Left ventricle myocardium inferior (tissue), 1 donor: ENCODE results near the gene RAF1. TPM values are rescaled to one million over a fixed set of nuclear protein-coding genes. Genes with fewer than 3 reads are reported as not detected.
A peak's percentile ranks its signal among the peaks of the same experiment; 100 is the strongest.

Source experiments
- DNase-seq: peaks from one replicate; pipeline ENCODE4 v3.0.0-alpha.2; 2020
- H3K27ac ChIP-seq: fragments of 200-600 bp; replicated peaks from 2 replicates; pipeline ENCODE4 v1.8.0; 2021
- H3K27me3 ChIP-seq: fragments of 200-600 bp; 2 replicates; pipeline ENCODE4 v1.8.0; 2021; ENCODE audit warnings: low read depth
- H3K36me3 ChIP-seq: fragments of 200-600 bp; 2 replicates; pipeline ENCODE4 v1.8.0; 2021
- H3K4me1 ChIP-seq: fragments of 200-600 bp; 2 replicates; pipeline ENCODE4 v1.8.0; 2021
- H3K4me3 ChIP-seq: fragments of 200-600 bp; 2 replicates; pipeline ENCODE4 v1.8.0; 2021; ENCODE audit warnings: mild to moderate bottlenecking, moderate library complexity
- H3K9me3 ChIP-seq: fragments of 200-600 bp; replicated peaks from 2 replicates; pipeline ENCODE4 v1.8.0; 2021
- intact Hi-C: fragments of 100-400 bp; cut with micrococcal nuclease; formaldehyde crosslinking; loops from one replicate; pipeline ENCODE4 v1.11.0; 2022
- total RNA-seq: library from RNA; stranded (reverse); fragmentation: NEBNext Ultra II Directional; extraction: Animal tissue kit (Norgen Biotek cat#: 25700); gene quantifications from one replicate; pipeline ENCODE4 v1.2.1, GENCODE V29; 2021
- TF ChIP-seq, protein P1 (sequence below): fragments of 200-600 bp; IDR thresholded peaks from 2 replicates; pipeline ENCODE4 v1.8.0; 2021; ENCODE audit warnings: antibody characterized with exemption, mild to moderate bottlenecking, borderline replicate concordance
- donor health status: DM: no; HTN: yes; CAD: no; lungs with severe emphysema.

Gene RAF1
- total RNA-seq, 1 donor from 2014 or later: 137 TPM

DNA sequence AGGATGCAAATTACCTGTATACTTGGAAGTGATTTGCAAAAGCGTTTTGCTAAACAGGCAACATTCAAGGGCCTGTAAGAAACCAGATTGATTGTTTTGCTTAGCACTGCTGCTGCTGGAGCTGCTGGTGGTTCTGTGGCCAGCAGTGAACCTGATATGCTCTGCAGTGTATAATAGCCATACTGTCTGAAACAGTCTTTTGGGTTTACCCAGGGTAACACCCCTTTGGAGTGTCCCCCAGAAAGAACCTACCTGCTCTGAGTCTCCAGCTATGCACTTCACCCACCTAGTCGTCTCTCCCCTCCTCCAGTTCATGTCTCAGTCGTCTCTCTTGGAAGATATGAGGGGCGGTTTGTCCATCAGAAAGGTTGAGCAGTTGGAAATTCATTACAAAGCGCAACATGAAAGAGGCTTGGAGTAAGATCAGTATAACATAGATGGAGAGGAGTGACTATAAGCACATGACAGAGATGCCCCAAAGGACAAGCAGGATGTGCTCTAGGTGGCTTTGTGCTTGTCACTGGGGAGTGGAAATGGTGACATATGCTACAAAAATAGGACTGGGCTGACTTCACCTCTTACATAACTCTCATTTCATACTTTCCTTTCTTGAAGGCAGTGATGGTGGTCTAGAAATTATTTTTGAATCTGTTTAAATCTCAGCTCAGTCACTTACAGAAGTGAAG is 103.3 kb downstream of the RAF1 start:
- peaks cover 94% of the 10 kb centered on the region for H3K4me1 ChIP-seq
- H3K27ac ChIP-seq: peak overlapping the region; percentile 98
- H3K36me3 ChIP-seq: peaks cover 1% of the 10 kb centered on the region
- TF ChIP-seq, protein P1, sequence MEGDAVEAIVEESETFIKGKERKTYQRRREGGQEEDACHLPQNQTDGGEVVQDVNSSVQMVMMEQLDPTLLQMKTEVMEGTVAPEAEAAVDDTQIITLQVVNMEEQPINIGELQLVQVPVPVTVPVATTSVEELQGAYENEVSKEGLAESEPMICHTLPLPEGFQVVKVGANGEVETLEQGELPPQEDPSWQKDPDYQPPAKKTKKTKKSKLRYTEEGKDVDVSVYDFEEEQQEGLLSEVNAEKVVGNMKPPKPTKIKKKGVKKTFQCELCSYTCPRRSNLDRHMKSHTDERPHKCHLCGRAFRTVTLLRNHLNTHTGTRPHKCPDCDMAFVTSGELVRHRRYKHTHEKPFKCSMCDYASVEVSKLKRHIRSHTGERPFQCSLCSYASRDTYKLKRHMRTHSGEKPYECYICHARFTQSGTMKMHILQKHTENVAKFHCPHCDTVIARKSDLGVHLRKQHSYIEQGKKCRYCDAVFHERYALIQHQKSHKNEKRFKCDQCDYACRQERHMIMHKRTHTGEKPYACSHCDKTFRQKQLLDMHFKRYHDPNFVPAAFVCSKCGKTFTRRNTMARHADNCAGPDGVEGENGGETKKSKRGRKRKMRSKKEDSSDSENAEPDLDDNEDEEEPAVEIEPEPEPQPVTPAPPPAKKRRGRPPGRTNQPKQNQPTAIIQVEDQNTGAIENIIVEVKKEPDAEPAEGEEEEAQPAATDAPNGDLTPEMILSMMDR: no peak
- H3K9me3 ChIP-seq: peaks cover 3% of the 10 kb centered on the region
- H3K4me3 ChIP-seq: peak overlapping the region; percentile 93
- no peaks in the 10 kb centered on the region for H3K27me3 ChIP-seq
- intact Hi-C loops: no loop called here
- DNase-seq: no peak

DNA sequence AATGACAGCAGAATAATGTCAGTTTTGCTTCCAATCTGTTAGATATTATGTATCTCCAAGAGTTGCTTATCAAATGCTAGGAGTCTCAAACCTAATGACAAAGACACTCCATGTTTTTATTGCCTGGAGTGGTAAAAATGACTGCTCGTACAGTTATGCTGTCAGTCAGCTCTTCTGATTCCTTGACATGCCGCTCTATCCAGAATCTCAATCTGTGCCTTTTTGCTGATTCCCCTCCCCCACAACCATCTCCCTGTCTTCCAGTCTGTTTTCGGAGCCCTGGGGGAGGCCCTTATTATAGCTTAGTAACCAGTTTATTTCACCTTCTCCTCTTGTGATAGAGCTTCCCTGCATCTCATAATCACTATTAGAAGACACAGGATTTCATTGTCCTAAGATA is 104.4 kb downstream of the RAF1 start:
- intact Hi-C loops: no loop called here
- TF ChIP-seq, protein P1: no peak
- Histone ChIP-seq H3K9me3 (no peaks in the 10 kb centered on the region), H3K36me3 (no peaks in the 10 kb centered on the region), H3K27ac (peak overlapping the region; percentile 98), H3K4me1 (peaks cover 87% of the 10 kb centered on the region), H3K4me3 (peak overlapping the region; percentile 93), H3K27me3 (no peaks in the 10 kb centered on the region)
- DNase-seq: no peak

DNA sequence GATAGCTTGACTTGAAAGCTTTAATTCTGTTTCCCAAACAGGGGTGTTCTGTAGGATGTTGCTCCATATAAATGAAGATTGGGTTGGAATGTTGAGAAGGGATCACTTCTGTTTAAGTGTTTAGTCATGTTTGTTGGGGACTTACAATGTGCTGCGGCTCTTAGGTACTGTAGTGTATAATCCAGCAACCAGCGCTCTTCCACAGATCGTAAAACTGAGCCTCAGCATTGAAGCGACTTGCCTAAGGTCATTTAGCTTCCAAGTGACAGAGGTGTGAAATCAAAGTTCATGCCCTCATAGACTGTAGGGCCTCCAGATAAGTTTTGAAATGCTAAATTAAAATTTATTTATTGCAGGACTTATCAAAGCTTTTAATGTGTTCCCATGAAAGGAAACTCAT is 105.2 kb downstream of the RAF1 start:
- TF ChIP-seq, protein P1: no peak
- Histone ChIP-seq H3K27ac (peak overlapping the region; percentile 98), H3K36me3 (no peaks in the 10 kb centered on the region), H3K4me1 (peaks cover 83% of the 10 kb centered on the region), H3K27me3 (peaks cover 4% of the 10 kb centered on the region), H3K9me3 (no peaks in the 10 kb centered on the region), H3K4me3 (peak overlapping the region; percentile 93)
- no peak for DNase-seq
- intact Hi-C loops: no loop called here

DNA sequence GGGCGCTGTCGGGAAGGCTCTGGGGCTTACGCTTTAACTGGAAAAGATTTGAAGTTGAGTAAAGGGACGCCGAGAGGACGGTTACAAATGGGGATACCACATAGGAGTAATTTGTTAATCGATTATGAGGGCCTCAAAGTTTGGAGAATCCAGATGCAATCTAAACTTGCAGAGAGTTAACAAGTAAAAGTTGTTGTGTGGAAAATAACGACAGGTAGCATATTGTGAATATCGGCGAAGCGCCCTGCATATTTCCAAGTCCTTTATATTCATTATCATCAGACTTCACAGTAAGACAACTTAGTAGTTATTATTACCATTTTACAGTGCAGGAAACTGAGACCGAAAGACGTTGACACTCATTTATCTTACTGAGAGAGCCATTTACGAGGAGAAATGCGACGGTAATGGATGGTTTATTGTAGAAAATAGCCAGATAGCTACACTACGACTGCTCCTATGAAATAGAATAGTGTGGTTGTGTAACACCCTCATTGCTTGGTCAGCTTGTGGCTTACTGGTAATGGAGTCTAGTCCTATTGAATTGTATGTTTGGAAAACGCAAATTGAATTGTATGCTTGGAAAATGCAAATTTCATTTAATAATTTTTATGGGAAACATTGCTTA is 106.3 kb downstream of the RAF1 start:
- Histone ChIP-seq H3K9me3 (no peaks in the 10 kb centered on the region), H3K27ac (peak overlapping the region; percentile 98), H3K4me1 (peaks cover 76% of the 10 kb centered on the region), H3K36me3 (no peaks in the 10 kb centered on the region), H3K27me3 (peaks cover 11% of the 10 kb centered on the region), H3K4me3 (peak overlapping the region; percentile 93)
- intact Hi-C loops: no loop called here
- TF ChIP-seq, protein P1: no peak
- no peak for DNase-seq

DNA sequence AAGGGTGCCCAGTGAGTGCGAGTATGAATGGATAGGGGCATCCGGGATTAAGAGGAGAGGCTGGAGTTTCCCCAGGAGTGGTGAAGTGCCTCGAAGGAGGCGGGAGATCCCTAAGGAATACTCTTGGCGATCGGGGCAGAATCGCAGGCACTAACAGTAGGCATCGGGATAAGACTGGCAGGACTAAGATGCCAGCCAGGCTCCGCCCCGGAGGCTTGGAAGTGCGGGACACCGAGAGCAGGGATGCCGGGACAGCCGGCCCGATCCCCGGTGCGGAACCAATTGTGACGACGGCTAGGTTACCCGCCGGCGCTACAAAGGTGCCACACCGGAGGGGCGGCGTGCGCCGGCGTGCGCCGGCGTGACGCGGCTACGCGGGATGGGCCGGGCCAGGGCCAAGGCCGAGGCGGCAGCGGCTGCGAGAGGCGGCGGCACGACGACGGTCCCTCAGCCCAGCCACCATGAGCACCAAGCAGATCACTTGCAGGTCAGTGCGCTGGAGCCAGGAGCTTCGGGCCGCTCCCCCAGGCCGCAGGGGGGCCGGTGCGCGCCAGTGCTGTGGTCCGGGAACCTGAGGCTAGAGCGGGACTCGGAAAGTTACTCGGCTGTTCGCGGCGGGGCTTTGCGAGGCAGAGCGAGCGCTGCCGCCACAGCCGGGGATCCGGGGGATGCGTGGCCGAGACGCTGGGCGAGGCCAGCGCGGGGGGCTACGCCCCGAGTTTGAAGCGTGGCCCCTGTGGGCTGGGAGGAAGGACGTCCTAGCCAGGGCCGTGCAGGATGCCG is 107.0 kb downstream of the RAF1 start, which contains the start of gene MKRN2:
MKRN2 (plus strand) TSS at position 398 of the 783 bp plus-strand sequence; CDS start at position 462, 64 bp downstream.
- intact Hi-C loops: no loop called here
- Histone ChIP-seq H3K4me1 (peaks cover 69% of the 10 kb centered on the region), H3K36me3 (no peaks in the 10 kb centered on the region), H3K27ac (peak within 1 kb of the TSS; percentile 98), H3K27me3 (peaks cover 15% of the 10 kb centered on the region), H3K9me3 (no peaks in the 10 kb centered on the region), H3K4me3 (peak within 1 kb of the TSS; percentile 93)
- DNase-seq: peak; percentile 88
- TF ChIP-seq, protein P1: no peak
